HCT116 (cell line): ENCODE data around the gene MTMR12. TPM values are rescaled to one million over a fixed set of nuclear protein-coding genes. Genes with fewer than 3 reads are reported as not detected.
A peak's percentile ranks its signal among the peaks of the same experiment; 100 is the strongest.

ENCODE experiments used
- ATAC-seq: fragments of 200-7000 bp; cut with Tn5 transposase; 2 replicates; pipeline ENCODE4 v1.9.1; 2020; ENCODE audit warnings: mild to moderate bottlenecking, moderate library complexity
- BruUV-seq: library from RNA; stranded (reverse); fragments of 400-500 nt; replicated peaks from 2 replicates; lab custom pipeline; 2021; lab: Mats Ljungman, UMichigan
- CTCF ChIA-PET: fragments of 300-600 bp; sonication (Branson Sonifier 250); formaldehyde crosslinking; loops from one replicate; lab custom pipeline; 2021; ENCODE audit warnings: antibody characterized with exemption; lab: Charles Lee
- POLR2A ChIA-PET: fragments of 300-600, 350-600 bp; sonication (Branson Sonifier 250); formaldehyde crosslinking; loops from one replicate; lab custom pipeline; 2021; ENCODE audit warnings: antibody characterized with exemption; lab: Charles Lee
- RAD21 ChIA-PET, 2 experiments: fragments of 300-600 bp; sonication (Branson Sonifier 250); formaldehyde crosslinking; loops; one replicate each; lab custom pipeline; 2023; ENCODE audit warnings: low total read pairs in 2 of 2; ENCODE audit not compliant: uncharacterized antibody in 2 of 2, unreplicated experiment in 2 of 2, low non-redundant PET in 1 of 2; lab: Charles Lee
- DNase-seq: peaks from one replicate; pipeline ENCODE4 v3.0.0-alpha.2; 2010; ENCODE audit warnings: low read depth, low spot score
- H2AFZ ChIP-seq: fragments of 200-600 bp; shearing (Covaris generic), sonication (generic); 2 replicates; pipeline ENCODE4 v1.6.1; 2017; ENCODE audit warnings: low read depth, mixed run types, mixed read lengths, antibody characterized with exemption, low read length; ENCODE audit not compliant: poor library complexity, severe bottlenecking
- H3K27ac ChIP-seq: 2 replicates; pipeline ENCODE4 v1.5.1; 2012; ENCODE audit warnings: low read depth, low read length
- H3K27me3 ChIP-seq: fragments of 200-600 bp; sonication (generic); 2 replicates; pipeline ENCODE4 v1.6.1; 2016; ENCODE audit warnings: mixed run types, low read length, mixed read lengths; ENCODE audit not compliant: insufficient read depth
- H3K36me3 ChIP-seq, 2 experiments: fragments of 200-500 bp in 1 of 2; fragments of 200-600 bp in 1 of 2; sonication (Bioruptor generic) in 1 of 2; sonication (generic) in 1 of 2; 2 replicates each; pipeline versions ENCODE4 v1.5.1 to v1.6.1; 2014 to 2016; ENCODE audit warnings: low read length in 2 of 2, inconsistent platforms in 1 of 2, mixed read lengths in 1 of 2, mixed run types in 1 of 2; ENCODE audit not compliant: insufficient read depth in 2 of 2, control insufficient read depth in 1 of 2
- H3K4me1 ChIP-seq, 2 experiments: fragments of 200-600 bp in 1 of 2; sonication (generic) in 1 of 2; 2 replicates each; pipeline versions ENCODE4 v1.5.1 to v1.6.1; 2012 to 2017; ENCODE audit warnings: low read length in 2 of 2, inconsistent platforms in 1 of 2, mild to moderate bottlenecking in 1 of 2, mixed read lengths in 1 of 2, mixed run types in 1 of 2, moderate library complexity in 1 of 2; ENCODE audit not compliant: insufficient read depth in 2 of 2, control insufficient read depth in 1 of 2
- H3K4me2 ChIP-seq: fragments of 200-600 bp; sonication (generic); 2 replicates; pipeline ENCODE4 v1.6.1; 2017; ENCODE audit warnings: mixed run types, low read length, mixed read lengths
- H3K4me3 ChIP-seq, 2 experiments: fragments of 200-600 bp in 1 of 2; sonication (generic) in 1 of 2; replicated peaks in 1 of 2; 2 replicates each; pipeline ENCODE4 v1.5.1; 2011 to 2016; ENCODE audit warnings: low read length in 2 of 2, control low read depth in 1 of 2, low read depth in 1 of 2, mild to moderate bottlenecking in 1 of 2, mixed read lengths in 1 of 2, mixed run types in 1 of 2
- H3K79me2 ChIP-seq: fragments of 200-600 bp; sonication (generic); 2 replicates; pipeline ENCODE4 v1.6.1; 2017; ENCODE audit warnings: mild to moderate bottlenecking, mixed run types, low read length, moderate library complexity, mixed read lengths; ENCODE audit not compliant: insufficient read depth
- H3K9ac ChIP-seq: fragments of 200-600 bp; sonication (generic); 2 replicates; pipeline ENCODE4 v1.6.1; 2016; ENCODE audit warnings: low read length, mixed read lengths
- H3K9me2 ChIP-seq: fragments of 200-600 bp; sonication (generic), shearing (Covaris generic); 2 replicates; pipeline ENCODE4 v1.6.1; 2017; ENCODE audit warnings: mixed run types, mild to moderate bottlenecking, moderate library complexity; ENCODE audit not compliant: insufficient read depth
- H3K9me3 ChIP-seq, 2 experiments: fragments of 200-500 bp in 1 of 2; fragments of 200-600 bp in 1 of 2; sonication (Bioruptor generic) in 1 of 2; sonication (generic) in 1 of 2; 2 replicates each; pipeline ENCODE4 v1.6.1; 2014 to 2017; ENCODE audit warnings: low read length in 2 of 2, mixed read lengths in 2 of 2, inconsistent platforms in 1 of 2, low read depth in 1 of 2, mild to moderate bottlenecking in 1 of 2, mixed run types in 1 of 2, moderate library complexity in 1 of 2; ENCODE audit not compliant: control insufficient read depth in 1 of 2, insufficient read depth in 1 of 2
- H4K20me1 ChIP-seq: fragments of 200-600 bp; sonication (generic), shearing (Covaris generic); 2 replicates; pipeline ENCODE4 v1.6.1; 2017; ENCODE audit warnings: mixed run types, mild to moderate bottlenecking, moderate library complexity; ENCODE audit not compliant: insufficient read depth
- CBX3 ChIP-seq: IDR thresholded peaks from 2 replicates; pipeline ENCODE4 v1.6.1; 2012; ENCODE audit warnings: low read depth
- CTCF ChIP-seq, 3 experiments: fragments of 200-600 bp in 1 of 3; sonication (generic) in 1 of 3; IDR thresholded peaks in 2 of 3; conservative IDR thresholded peaks in 1 of 3; 2 replicates each; pipeline ENCODE4 v1.5.1; 2012 to 2017; ENCODE audit warnings: low read depth in 2 of 3, low read length in 2 of 3, antibody characterized with exemption in 1 of 3, borderline replicate concordance in 1 of 3, control low read depth in 1 of 3, mild to moderate bottlenecking in 1 of 3, mixed read lengths in 1 of 3, mixed run types in 1 of 3, moderate library complexity in 1 of 3; ENCODE audit not compliant: insufficient read depth in 1 of 3
- RAD21 ChIP-seq: IDR thresholded peaks from 2 replicates; pipeline ENCODE4 v1.6.1; 2012; ENCODE audit warnings: low read depth, mild to moderate bottlenecking
- SRF ChIP-seq: IDR thresholded peaks from 2 replicates; pipeline ENCODE4 v1.6.1; 2012; ENCODE audit warnings: low read depth
- intact Hi-C: fragments of 100-400 bp; cut with micrococcal nuclease; formaldehyde crosslinking; loops from 2 replicates; pipeline ENCODE4 v1.10.0; 2022
- total RNA-seq: library from RNA; stranded (reverse); gene quantifications from one replicate; pipeline ENCODE4 v1.2.1, GENCODE V29; 2021; ENCODE audit not compliant: unreplicated experiment

MTMR12 gene
- total RNA-seq, 1 experiment from 2014 or later = 27.3 TPM

GRCh38 chr5:32329395-32329834, 16.7 kb upstream of the MTMR12 start:
- intact Hi-C loops = loop anchor here (1.0 to 5.0 kb wide), 4 partner anchors 97 to 502 kb away; partner anchors contain the start of gene GOLPH3
- RAD21 ChIA-PET = interaction anchor here (1.3 to 1.9 kb wide), 2 partner anchors 97 kb away, joined by 5 to 8 read pairs; no protein-coding TSS in a partner anchor

More at GRCh38 chr5:32329395-32329834, 16.7 kb upstream of the MTMR12 start:
- H3K27me3 ChIP-seq = no peaks in the 10 kb centered on the region
- H3K4me1 ChIP-seq = peaks cover 11 to 25% of the 10 kb centered on the region in 2 experiments
- ChIA-PET POLR2A (no interaction called here), CTCF (interaction anchor here (0.5 to 3.4 kb wide), 6 partner anchors 10 to 244 kb away, joined by 3 to 40 read pairs (median 4); no protein-coding TSS in a partner anchor)
- BruUV-seq = no TSS peak
- no peaks in the 10 kb centered on the region for H3K36me3 ChIP-seq
- no peak overlapping the region for H3K4me2 ChIP-seq
- no peak overlapping the region for H3K4me3 ChIP-seq
- no peaks in the 10 kb centered on the region for H3K9me2 ChIP-seq
- no peak overlapping the region for H3K9ac ChIP-seq
- peak; percentile 52; the same call in 1 of the 2 replicates for TF ChIP-seq CBX3
- TF ChIP-seq SRF = no peak
- peak; percentile 86 for TF ChIP-seq RAD21
- peak; percentile 67 to 79 (median 77) for TF ChIP-seq CTCF (IDR thresholded peaks at IDR 0.05 in 2 of 3, conservative IDR thresholded peaks at IDR 0.05 in 1 of 3; ENCODE audit: borderline replicate concordance in 1 of 3, insufficient read depth in 1 of 3, low read depth in 2 of 3, low read length in 2 of 3)
- no peaks in the 10 kb centered on the region for H3K79me2 ChIP-seq
- peak overlapping the region; percentile 98 for H2AFZ ChIP-seq
- no peaks in the 10 kb centered on the region for H3K9me3 ChIP-seq
- ATAC-seq = peak; percentile 90
- DNase-seq = peak; percentile 54
- H3K27ac ChIP-seq = no peak overlapping the region
- no peaks in the 10 kb centered on the region for H4K20me1 ChIP-seq
